CD4-positive, CD25-positive, alpha-beta regulatory T cell (primary cell): ENCODE data around the gene SEC23A. TPM values are rescaled to one million over a fixed set of nuclear protein-coding genes. Genes with fewer than 3 reads are reported as not detected.
A peak's percentile ranks its signal among the peaks of the same experiment; 100 is the strongest.
"Not testable (repeated sequence)": the region's sequence is repeated elsewhere in the genome, so short reads cannot be mapped to it uniquely, and the experiment has no call there.

Experiments used
- ATAC-seq, 2 donors: fragments of 150-1000 bp; cut with Tn5 transposase; one replicate each; pipeline ENCODE4 v1.10.0; 2021; ENCODE audit warnings: low read depth in 2 of 2, moderate number of reproducible peaks in 2 of 2, moderate library complexity in 1 of 2
- DNase-seq, 3 donors: peaks; one replicate each; pipeline versions ENCODE4 v3.0.0 to v3.0.0-alpha.2; 2012 to 2022; ENCODE audit warnings: mixed read lengths in 1 of 3
- H3K27ac ChIP-seq: one replicate; pipeline ENCODE4 v1.7.0; 2013; ENCODE audit warnings: mild to moderate bottlenecking, low read length; ENCODE audit not compliant: insufficient read depth, poor library complexity, severe bottlenecking
- H3K27me3 ChIP-seq: one replicate; pipeline ENCODE4 v1.7.0; 2013; ENCODE audit warnings: low read length; ENCODE audit not compliant: control insufficient read depth, insufficient read depth
- H3K36me3 ChIP-seq: one replicate; pipeline ENCODE4 v1.7.0; 2013; ENCODE audit warnings: mild to moderate bottlenecking, low read length, moderate library complexity; ENCODE audit not compliant: control insufficient read depth, insufficient read depth
- H3K4me1 ChIP-seq: 2 replicates; pipeline ENCODE4 v1.7.0; 2013; ENCODE audit warnings: mild to moderate bottlenecking, low read length; ENCODE audit not compliant: insufficient read depth, control insufficient read depth, poor library complexity, severe bottlenecking
- H3K4me3 ChIP-seq: one replicate; pipeline ENCODE4 v1.7.0; 2013; ENCODE audit warnings: low read depth, mild to moderate bottlenecking, low read length, moderate library complexity
- H3K9me3 ChIP-seq, 2 experiments: 1 replicate in 1 of 2; 2 replicates in 1 of 2; pipeline ENCODE4 v1.7.0; 2013; ENCODE audit warnings: low read length in 2 of 2, mild to moderate bottlenecking in 1 of 2, moderate library complexity in 1 of 2; ENCODE audit not compliant: control insufficient read depth in 2 of 2
- H3K27ac Mint-ChIP-seq, 3 donors: one replicate each; pipeline ENCODE4 v1.8.0; 2020 to 2022; ENCODE audit warnings: mild to moderate bottlenecking in 3 of 3, mixed read lengths in 3 of 3, moderate library complexity in 2 of 3
- H3K27me3 Mint-ChIP-seq: one replicate; pipeline ENCODE4 v1.8.0; 2022; ENCODE audit warnings: mild to moderate bottlenecking, mixed read lengths
- H3K36me3 Mint-ChIP-seq: one replicate; pipeline ENCODE4 v1.8.0; 2020; ENCODE audit warnings: mixed read lengths
- H3K4me1 Mint-ChIP-seq, 4 donors: one replicate each; pipeline ENCODE4 v1.8.0; 2020 to 2022; ENCODE audit warnings: mixed read lengths in 4 of 4, mild to moderate bottlenecking in 1 of 4
- H3K4me3 Mint-ChIP-seq, 4 donors: one replicate each; pipeline ENCODE4 v1.8.0; 2020 to 2022; ENCODE audit warnings: mild to moderate bottlenecking in 4 of 4, mixed read lengths in 4 of 4, moderate library complexity in 3 of 4
- H3K9me3 Mint-ChIP-seq, 7 donors: one replicate each; pipeline ENCODE4 v1.8.0; 2020 to 2022; ENCODE audit warnings: mixed read lengths in 7 of 7, mild to moderate bottlenecking in 3 of 7, moderate library complexity in 2 of 7
- polyA plus RNA-seq, 4 donors: library from polyadenylated mRNA; unstranded; fragments of 300-500 nt; fragmentation: Illumina TruSeq; gene quantifications; one replicate each; pipeline ENCODE4 v1.2.3, GENCODE V29; 2021
- total RNA-seq: library from RNA; stranded (reverse); gene quantifications from one replicate; pipeline ENCODE4 v1.2.3, GENCODE V29; 2022

SEC23A gene
- total and polyA plus RNA-seq, 5 donors from 2014 or later: 29.5 to 64.5 (median 40.4) TPM

DNA sequence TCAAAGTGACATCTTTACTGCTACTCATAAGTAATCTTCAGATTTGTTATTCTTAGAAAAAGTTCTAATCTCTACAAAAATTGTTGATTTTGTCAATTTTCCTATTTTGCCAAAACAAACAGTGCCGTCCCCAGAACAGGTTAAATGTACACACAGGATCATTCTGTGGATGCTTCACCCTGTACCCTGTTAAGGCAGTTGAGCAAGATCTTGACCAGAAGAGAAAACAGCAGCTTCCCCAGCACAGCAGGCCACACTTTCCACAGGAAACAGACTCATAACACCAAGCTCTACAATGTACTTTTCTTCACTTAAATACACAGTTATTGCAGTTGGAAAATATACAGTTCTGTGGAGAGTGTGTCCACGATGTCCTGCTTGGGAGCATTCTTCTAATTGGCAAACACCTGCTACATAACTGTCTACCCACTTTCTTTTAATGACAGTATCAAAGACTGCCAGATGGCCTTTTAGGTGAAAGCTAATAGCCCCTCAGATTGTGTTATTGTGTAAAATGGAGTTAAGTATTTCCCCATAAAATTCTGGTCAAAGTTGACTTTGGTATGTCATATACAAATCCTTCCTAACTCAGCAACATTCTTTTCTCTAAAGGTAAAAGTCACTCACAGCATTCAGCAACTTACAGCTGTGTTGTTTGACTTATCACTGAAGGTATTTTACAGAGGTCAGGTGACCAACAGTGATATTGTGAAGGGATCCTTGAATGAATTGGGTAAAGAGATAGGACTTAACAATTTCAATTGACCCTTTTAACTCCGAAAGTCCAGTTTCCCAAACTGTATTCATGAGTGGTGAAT is 77.0 kb downstream of the SEC23A start:
- H3K36me3 Mint-ChIP-seq: peaks cover 18% of the 10 kb centered on the region
- H3K27ac Mint-ChIP-seq: peak overlapping the region in 2 of 3 donors; percentile 64 to 67
- no peaks in the 10 kb centered on the region for H3K27me3 Mint-ChIP-seq
- Histone ChIP-seq H3K36me3 (peaks cover 11% of the 10 kb centered on the region), H3K9me3 (no peaks in the 10 kb centered on the region), H3K27me3 (no peaks in the 10 kb centered on the region), H3K4me1 (no peaks in the 10 kb centered on the region), H3K27ac (no peak overlapping the region), H3K4me3 (no peak overlapping the region)
- no peaks in the 10 kb centered on the region for H3K9me3 Mint-ChIP-seq
- H3K4me3 Mint-ChIP-seq: no peak overlapping the region
- H3K4me1 Mint-ChIP-seq: peaks cover 4 to 8% (median 6%) of the 10 kb centered on the region in 4 donors
- DNase-seq (no peak), ATAC-seq (no peak)

DNA sequence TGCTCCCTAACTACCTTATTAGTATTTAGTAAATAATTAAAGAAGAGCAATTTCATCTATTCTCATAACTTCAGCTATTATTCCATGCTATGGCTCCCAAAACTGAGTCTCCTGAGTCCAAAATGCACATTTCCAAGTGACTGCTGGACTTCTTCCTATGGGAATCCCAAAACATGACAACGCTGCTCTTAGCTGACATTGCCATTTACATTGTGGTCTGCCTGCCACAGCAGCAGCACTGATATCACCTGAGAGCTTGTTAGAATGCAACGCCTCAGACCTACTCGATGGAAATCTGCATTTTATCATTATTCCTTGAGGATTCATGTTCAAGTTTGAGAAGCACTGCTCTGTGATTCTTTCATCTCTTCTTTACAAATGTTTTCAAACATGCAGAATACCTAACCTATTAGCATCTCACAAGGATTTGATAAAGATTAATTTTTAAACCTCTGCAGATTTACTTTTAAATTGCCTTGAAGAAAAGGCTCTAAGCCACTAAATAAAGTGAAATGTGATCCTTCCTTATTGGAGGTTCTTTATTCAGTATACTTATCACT is 77.7 kb downstream of the SEC23A start:
- DNase-seq: no peak
- no peaks in the 10 kb centered on the region for H3K9me3 Mint-ChIP-seq
- H3K36me3 Mint-ChIP-seq: peaks cover 12% of the 10 kb centered on the region
- no peaks in the 10 kb centered on the region for H3K4me1 ChIP-seq
- H3K4me1 Mint-ChIP-seq: peaks cover under 1 to 8% (median 4%) of the 10 kb centered on the region in 4 donors
- no peaks in the 10 kb centered on the region for H3K9me3 ChIP-seq
- H3K36me3 ChIP-seq: peaks cover 7% of the 10 kb centered on the region
- H3K27ac ChIP-seq: no peak overlapping the region
- no peak for ATAC-seq
- no peaks in the 10 kb centered on the region for H3K27me3 ChIP-seq
- H3K4me3 ChIP-seq: no peak overlapping the region
- H3K27me3 Mint-ChIP-seq: no peaks in the 10 kb centered on the region
- H3K4me3 Mint-ChIP-seq: no peak overlapping the region
- H3K27ac Mint-ChIP-seq: peak overlapping the region in 1 of 3 donors; percentile 64

DNA sequence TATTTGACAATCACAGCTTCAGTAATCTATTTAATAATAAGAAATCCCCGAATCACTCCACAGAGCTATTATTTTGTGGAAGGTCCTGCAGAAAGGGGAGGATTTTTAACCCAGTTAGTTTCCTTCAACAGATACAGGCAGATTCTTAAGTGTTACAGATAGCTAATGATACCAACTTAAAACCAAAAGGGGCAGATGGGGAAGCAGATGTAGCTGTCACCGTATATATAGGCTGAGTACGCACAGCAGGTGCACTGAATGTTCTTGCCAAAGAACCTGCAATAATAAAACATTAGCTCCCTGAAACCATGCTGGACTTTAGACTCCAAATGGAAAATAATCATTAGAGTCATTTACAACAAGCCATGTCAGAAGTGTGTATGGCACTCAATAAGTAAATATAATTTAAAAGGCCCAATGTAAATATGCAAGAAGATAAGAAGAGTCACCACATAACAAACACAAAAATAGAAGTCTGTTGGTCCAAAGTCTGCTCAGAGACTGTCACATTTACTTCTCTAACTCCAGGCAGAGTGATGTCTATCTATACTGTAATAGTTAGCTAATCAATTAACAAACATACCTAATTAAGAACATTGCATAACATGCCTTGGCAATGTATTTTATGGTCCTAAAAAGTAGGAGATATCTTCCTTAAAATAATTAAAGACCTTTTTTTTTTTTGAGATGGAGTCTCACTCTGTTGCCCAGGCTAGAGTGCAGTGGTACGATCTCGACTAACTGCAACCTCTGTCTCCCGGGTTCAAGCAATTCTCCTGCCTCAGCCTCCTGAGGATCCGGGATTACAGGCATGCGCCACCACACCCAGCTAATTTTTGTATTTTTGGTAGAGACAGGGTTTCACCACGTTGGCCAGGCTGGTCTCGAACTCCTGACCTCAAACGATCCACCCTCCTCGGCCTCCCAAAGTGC is 78.8 kb downstream of the SEC23A start:
- no peak overlapping the region for H3K27ac ChIP-seq
- no peaks in the 10 kb centered on the region for H3K4me1 ChIP-seq
- Mint-ChIP-seq H3K36me3 (peaks cover under 1% of the 10 kb centered on the region), H3K27me3 (no peaks in the 10 kb centered on the region), H3K27ac (no peak overlapping the region), H3K9me3 (no peaks in the 10 kb centered on the region), H3K4me1 (peaks cover 0 to 6% (median 4%) of the 10 kb centered on the region in 4 donors), H3K4me3 (no peak overlapping the region)
- no peak for DNase-seq
- H3K9me3 ChIP-seq: no peaks in the 10 kb centered on the region
- no peaks in the 10 kb centered on the region for H3K36me3 ChIP-seq
- no peaks in the 10 kb centered on the region for H3K27me3 ChIP-seq
- no peak for ATAC-seq
- no peak overlapping the region for H3K4me3 ChIP-seq

DNA sequence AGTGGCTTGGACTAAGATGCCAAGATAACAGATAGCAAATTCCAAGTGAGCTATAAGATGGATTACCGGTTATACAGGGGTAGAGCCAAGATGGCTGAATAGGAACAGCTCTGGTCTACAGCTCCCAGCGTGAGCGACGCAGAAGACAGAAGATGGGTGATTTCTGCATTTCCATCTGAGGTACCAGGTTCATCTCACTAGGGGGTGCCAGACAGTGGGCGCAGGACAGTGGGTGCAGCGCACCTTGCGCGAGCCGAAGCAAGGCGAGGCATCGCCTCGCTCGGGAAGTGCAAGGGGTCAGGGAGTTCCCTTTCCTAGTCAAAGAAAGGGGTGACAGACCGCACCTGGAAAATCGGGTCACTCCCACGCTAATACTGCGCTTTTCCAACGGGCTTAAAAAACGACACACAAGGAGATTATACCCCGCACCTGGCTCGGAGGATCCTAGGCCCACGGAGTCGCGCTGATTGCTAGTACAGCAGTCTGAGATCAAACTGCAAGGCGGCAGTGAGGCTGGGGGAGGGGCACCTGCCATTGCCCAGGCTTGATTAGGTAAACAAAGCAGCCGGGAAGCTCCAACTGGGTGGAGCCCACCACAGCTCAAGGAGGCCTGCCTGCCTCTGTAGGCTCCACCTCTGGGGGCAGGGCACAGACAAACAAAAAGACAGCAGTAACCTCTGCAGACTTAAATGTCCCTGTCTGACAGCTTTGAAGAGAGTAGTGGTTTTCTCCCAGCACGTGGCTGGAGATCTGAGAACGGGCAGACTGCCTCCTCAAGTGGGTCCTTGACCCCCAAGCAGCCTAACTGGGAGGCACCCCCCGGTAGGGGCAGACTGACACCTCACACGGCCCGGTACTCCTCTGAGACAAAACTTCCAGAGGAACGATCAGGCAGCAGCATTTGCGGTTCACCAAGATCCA is 85.7 kb downstream of the SEC23A start:
- not testable (repeated sequence) for H3K4me3 Mint-ChIP-seq, H3K9me3 ChIP-seq, H3K27me3 Mint-ChIP-seq, H3K9me3 Mint-ChIP-seq, ATAC-seq, H3K36me3 ChIP-seq, H3K4me1 ChIP-seq, DNase-seq, H3K27ac Mint-ChIP-seq, H3K27me3 ChIP-seq, H3K4me1 Mint-ChIP-seq, H3K36me3 Mint-ChIP-seq, H3K27ac ChIP-seq, H3K4me3 ChIP-seq

DNA sequence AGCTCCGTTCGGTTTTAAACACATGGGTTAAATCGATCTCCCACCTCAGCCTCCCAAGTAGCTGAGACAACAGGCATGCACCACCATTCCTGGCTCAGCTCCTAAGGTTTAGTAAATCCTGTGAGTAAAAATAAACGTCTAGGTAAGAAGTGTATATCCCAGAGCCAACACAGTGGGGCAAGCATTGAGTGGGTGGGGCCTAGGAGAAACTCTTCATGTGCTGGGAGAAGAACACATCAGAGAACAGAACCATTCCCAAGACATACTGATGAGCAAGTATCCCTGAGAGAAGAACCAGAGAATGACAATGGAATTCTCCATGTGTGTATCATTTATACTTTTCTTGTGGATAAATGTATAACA is 86.3 kb downstream of the SEC23A start:
- H3K27me3 Mint-ChIP-seq: no peaks in the 10 kb centered on the region
- no peak for ATAC-seq
- peaks cover 4% of the 10 kb centered on the region for H3K36me3 Mint-ChIP-seq
- H3K4me3 Mint-ChIP-seq: no peak overlapping the region
- Histone ChIP-seq H3K9me3 (no peaks in the 10 kb centered on the region), H3K27ac (no peak overlapping the region), H3K36me3 (no peaks in the 10 kb centered on the region), H3K27me3 (no peaks in the 10 kb centered on the region), H3K4me3 (no peak overlapping the region), H3K4me1 (no peaks in the 10 kb centered on the region)
- H3K9me3 Mint-ChIP-seq: peaks cover 0 to 1% (median 0%) of the 10 kb centered on the region in 7 donors
- no peak overlapping the region for H3K27ac Mint-ChIP-seq
- DNase-seq: no peak
- no peaks in the 10 kb centered on the region for H3K4me1 Mint-ChIP-seq

DNA sequence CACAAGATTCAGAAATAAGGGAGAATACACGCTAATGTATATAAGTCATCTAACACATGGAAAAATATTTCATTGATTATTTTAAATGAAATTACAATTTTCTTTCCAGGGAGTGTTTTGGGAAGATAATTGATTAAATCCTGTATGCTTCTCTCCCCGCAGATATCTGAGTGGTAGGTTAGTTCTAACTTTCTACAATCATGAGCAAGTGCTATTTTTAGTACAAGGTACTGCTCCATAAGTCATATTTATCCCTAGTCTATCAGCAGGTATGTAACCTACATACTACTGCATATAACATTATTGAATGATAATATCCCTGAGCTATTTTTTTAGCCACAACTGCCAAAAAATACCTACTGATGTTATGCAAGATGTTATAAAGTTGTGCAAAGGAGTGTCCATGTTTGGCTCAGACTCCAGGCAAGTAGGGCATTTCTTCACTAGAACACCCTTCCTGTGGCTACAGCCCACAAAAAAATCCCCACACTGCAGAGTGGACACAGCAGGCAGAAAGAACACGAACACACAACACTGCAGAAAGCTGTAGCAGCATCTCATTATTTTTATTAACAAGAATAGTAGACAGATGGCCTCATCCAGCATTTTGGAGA is 87.0 kb downstream of the SEC23A start:
- H3K4me1 Mint-ChIP-seq: no peaks in the 10 kb centered on the region
- H3K9me3 Mint-ChIP-seq: peaks cover 0 to 1% (median 0%) of the 10 kb centered on the region in 7 donors
- no peak overlapping the region for H3K27ac ChIP-seq
- DNase-seq (no peak), ATAC-seq (no peak)
- no peak overlapping the region for H3K4me3 ChIP-seq
- no peaks in the 10 kb centered on the region for H3K27me3 ChIP-seq
- peaks cover 4% of the 10 kb centered on the region for H3K36me3 Mint-ChIP-seq
- H3K9me3 ChIP-seq: no peaks in the 10 kb centered on the region
- H3K36me3 ChIP-seq: no peaks in the 10 kb centered on the region
- H3K4me3 Mint-ChIP-seq: no peak overlapping the region
- H3K27ac Mint-ChIP-seq: no peak overlapping the region
- H3K4me1 ChIP-seq: no peaks in the 10 kb centered on the region
- H3K27me3 Mint-ChIP-seq: no peaks in the 10 kb centered on the region
